ENCODE measurements around the gene KRTAP10-10.
"Not testable (repeated sequence)": the region's sequence is repeated elsewhere in the genome, so short reads cannot be mapped to it uniquely, and the experiment has no call there.

The KRTAP10-10 gene

GRCh38 chr21:44636209-44637017 is 743 bp upstream of the KRTAP10-10 start:
- Histone ChIP-seq H3K4me1 (ENCODE audit: low read length) (no peaks in the 10 kb centered on the region), H3K27ac (ENCODE audit: low read length) (no peak overlapping the region), H3K9me2 (replicated peaks; ENCODE audit: insufficient read depth, low read length) (no peaks in the 10 kb centered on the region), H3K4me2 (ENCODE audit: low read depth, low read length) (no peak overlapping the region), H3K4me3 (ENCODE audit: low read length) (no peak overlapping the region), H3K9ac (ENCODE audit: low read length) (no peak overlapping the region), H2AFZ (ENCODE audit: low read length) (no peak overlapping the region), H3K9me3 (replicated peaks; ENCODE audit: insufficient read depth, low read length) (no peaks in the 10 kb centered on the region), H3K27me3 (replicated peaks; ENCODE audit: insufficient read depth, low read length) (peaks cover 80% of the 10 kb centered on the region), H3K36me3 (replicated peaks; ENCODE audit: insufficient read depth, low read length) (no peaks in the 10 kb centered on the region), H3K79me2 (ENCODE audit: low read length) (no peaks in the 10 kb centered on the region), H3F3A (ENCODE audit: insufficient read depth, low read length) (no peaks in the 10 kb centered on the region), H4K20me1 (ENCODE audit: insufficient read depth, low read length) (no peaks in the 10 kb centered on the region)
- TF ChIP-seq CTCF (IDR thresholded peaks at IDR 0.05; ENCODE audit: low read length) (no peak), EZH2phosphoT487 (IDR thresholded peaks at IDR 0.05; ENCODE audit: low read length) (no peak), EZH2 (optimal IDR thresholded peaks at IDR 0.05; ENCODE audit: low read depth, low read length) (no peak)
- DNase-seq, result no peak

- H3K9ac ChIP-seq (ENCODE audit: low read length); H3K36me3 ChIP-seq (replicated peaks; ENCODE audit: insufficient read depth, low read length); H3F3A ChIP-seq (ENCODE audit: insufficient read depth, low read length); H3K4me3 ChIP-seq (ENCODE audit: low read length); H3K4me1 ChIP-seq (ENCODE audit: low read length); H3K9me2 ChIP-seq (replicated peaks; ENCODE audit: insufficient read depth, low read length); H3K9me3 ChIP-seq (replicated peaks; ENCODE audit: insufficient read depth, low read length); H3K4me2 ChIP-seq (ENCODE audit: low read depth, low read length); H2AFZ ChIP-seq (ENCODE audit: low read length); H3K79me2 ChIP-seq (ENCODE audit: low read length); DNase-seq; H3K27ac ChIP-seq (ENCODE audit: low read length); H4K20me1 ChIP-seq (ENCODE audit: insufficient read depth, low read length): not testable (repeated sequence)
- H3K27me3 ChIP-seq (replicated peaks; ENCODE audit: insufficient read depth, low read length), result peaks cover 79% of the 10 kb centered on the region
Observed at GRCh38 chr21:44637851-44638348, 744 bp downstream of the KRTAP10-10 start.

- not testable (repeated sequence) for H3K4me3 ChIP-seq (ENCODE audit: low read length); H3K36me3 ChIP-seq (replicated peaks; ENCODE audit: insufficient read depth, low read length); H4K20me1 ChIP-seq (ENCODE audit: insufficient read depth, low read length); H3K27ac ChIP-seq (ENCODE audit: low read length); DNase-seq; H2AFZ ChIP-seq (ENCODE audit: low read length); H3K79me2 ChIP-seq (ENCODE audit: low read length); H3F3A ChIP-seq (ENCODE audit: insufficient read depth, low read length); H3K9ac ChIP-seq (ENCODE audit: low read length); H3K9me2 ChIP-seq (replicated peaks; ENCODE audit: insufficient read depth, low read length); H3K4me2 ChIP-seq (ENCODE audit: low read depth, low read length); H3K4me1 ChIP-seq (ENCODE audit: low read length); H3K9me3 ChIP-seq (replicated peaks; ENCODE audit: insufficient read depth, low read length)
- H3K27me3 ChIP-seq (replicated peaks; ENCODE audit: insufficient read depth, low read length), result peaks cover 79% of the 10 kb centered on the region
Observed at GRCh38 chr21:44638506-44639330, 1.6 kb downstream of the KRTAP10-10 start.

- H3K4me2 ChIP-seq (ENCODE audit: low read depth, low read length), result no peak overlapping the region
- no peak for TF ChIP-seq CTCF (IDR thresholded peaks at IDR 0.05; ENCODE audit: low read length)
- TF ChIP-seq EZH2 (optimal IDR thresholded peaks at IDR 0.05; ENCODE audit: low read depth, low read length), result no peak
- TF ChIP-seq EZH2phosphoT487 (IDR thresholded peaks at IDR 0.05; ENCODE audit: low read length), result no peak
- no peak overlapping the region for H3K9ac ChIP-seq (ENCODE audit: low read length)
- H3F3A ChIP-seq (ENCODE audit: insufficient read depth, low read length), result no peaks in the 10 kb centered on the region
- no peaks in the 10 kb centered on the region for H3K4me1 ChIP-seq (ENCODE audit: low read length)
- H3K27me3 ChIP-seq (replicated peaks; ENCODE audit: insufficient read depth, low read length), result peaks cover 79% of the 10 kb centered on the region
- no peaks in the 10 kb centered on the region for H3K79me2 ChIP-seq (ENCODE audit: low read length)
- H3K9me2 ChIP-seq (replicated peaks; ENCODE audit: insufficient read depth, low read length), result no peaks in the 10 kb centered on the region
- H2AFZ ChIP-seq (ENCODE audit: low read length), result no peak overlapping the region
- DNase-seq, result no peak
- no peak overlapping the region for H3K27ac ChIP-seq (ENCODE audit: low read length)
- H3K4me3 ChIP-seq (ENCODE audit: low read length), result no peak overlapping the region
- H3K9me3 ChIP-seq (replicated peaks; ENCODE audit: insufficient read depth, low read length), result no peaks in the 10 kb centered on the region
- H3K36me3 ChIP-seq (replicated peaks; ENCODE audit: insufficient read depth, low read length), result no peaks in the 10 kb centered on the region
- no peaks in the 10 kb centered on the region for H4K20me1 ChIP-seq (ENCODE audit: insufficient read depth, low read length)
Observed at GRCh38 chr21:44639331-44639655, 2.1 kb downstream of the KRTAP10-10 start.
